Measurements from ENCODE around the gene TUBE1. TPM values are rescaled to one million over a fixed set of nuclear protein-coding genes. Genes with fewer than 3 reads are reported as not detected.

TUBE1 gene
- total and polyA plus RNA-seq, 8 donors = 14.2 to 55.1 (median 44.6) TPM

GRCh38 chr6:112037783-112038216 is 49.5 kb downstream of the TUBE1 start:
- ATAC-seq = peak; percentile 60
- intact Hi-C loops (cut with DNase I) = no loop called here

GRCh38 chr6:112036088-112036637 is 51.1 kb downstream of the TUBE1 start:
- H3K9me3 ChIP-seq = no peaks in the 10 kb centered on the region
- H3K4me1 ChIP-seq = peaks cover 0 to 12% of the 10 kb centered on the region in 2 donors
- DNase-seq (no peak), ATAC-seq (no peak)
- no peak overlapping the region for H3K4me3 ChIP-seq
- no peaks in the 10 kb centered on the region for H3K36me3 ChIP-seq
- intact Hi-C loops (cut with DNase I) = no loop called here
- H3K27ac ChIP-seq = no peak overlapping the region
- TF ChIP-seq, protein P1, sequence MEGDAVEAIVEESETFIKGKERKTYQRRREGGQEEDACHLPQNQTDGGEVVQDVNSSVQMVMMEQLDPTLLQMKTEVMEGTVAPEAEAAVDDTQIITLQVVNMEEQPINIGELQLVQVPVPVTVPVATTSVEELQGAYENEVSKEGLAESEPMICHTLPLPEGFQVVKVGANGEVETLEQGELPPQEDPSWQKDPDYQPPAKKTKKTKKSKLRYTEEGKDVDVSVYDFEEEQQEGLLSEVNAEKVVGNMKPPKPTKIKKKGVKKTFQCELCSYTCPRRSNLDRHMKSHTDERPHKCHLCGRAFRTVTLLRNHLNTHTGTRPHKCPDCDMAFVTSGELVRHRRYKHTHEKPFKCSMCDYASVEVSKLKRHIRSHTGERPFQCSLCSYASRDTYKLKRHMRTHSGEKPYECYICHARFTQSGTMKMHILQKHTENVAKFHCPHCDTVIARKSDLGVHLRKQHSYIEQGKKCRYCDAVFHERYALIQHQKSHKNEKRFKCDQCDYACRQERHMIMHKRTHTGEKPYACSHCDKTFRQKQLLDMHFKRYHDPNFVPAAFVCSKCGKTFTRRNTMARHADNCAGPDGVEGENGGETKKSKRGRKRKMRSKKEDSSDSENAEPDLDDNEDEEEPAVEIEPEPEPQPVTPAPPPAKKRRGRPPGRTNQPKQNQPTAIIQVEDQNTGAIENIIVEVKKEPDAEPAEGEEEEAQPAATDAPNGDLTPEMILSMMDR (IDR thresholded peaks at IDR 0.05) = no peak
- no peaks in the 10 kb centered on the region for H3K27me3 ChIP-seq

More at GRCh38 chr6:112037783-112038216, 49.5 kb downstream of the TUBE1 start:
- no peaks in the 10 kb centered on the region for H3K36me3 ChIP-seq
- peaks cover 0 to 6% of the 10 kb centered on the region in 2 donors for H3K4me1 ChIP-seq
- no peaks in the 10 kb centered on the region for H3K9me3 ChIP-seq
- H3K27me3 ChIP-seq = no peaks in the 10 kb centered on the region
- no peak for DNase-seq
- TF ChIP-seq, protein P1 (IDR thresholded peaks at IDR 0.05) = no peak
- no peak overlapping the region for H3K4me3 ChIP-seq
- no peak overlapping the region for H3K27ac ChIP-seq

GRCh38 chr6:112034616-112034995 is 52.7 kb downstream of the TUBE1 start:
- TF ChIP-seq, protein P1 (IDR thresholded peaks at IDR 0.05) = no peak
- Histone ChIP-seq H3K27me3 (no peaks in the 10 kb centered on the region), H3K4me1 (peaks cover 0 to 14% of the 10 kb centered on the region in 2 donors), H3K9me3 (no peaks in the 10 kb centered on the region), H3K36me3 (no peaks in the 10 kb centered on the region), H3K4me3 (no peak overlapping the region), H3K27ac (no peak overlapping the region)
- no peak for DNase-seq
- intact Hi-C loops (cut with DNase I) = no loop called here
- ATAC-seq = no peak

- intact Hi-C loops (cut with DNase I) = no loop called here
- H3K27ac ChIP-seq = no peak overlapping the region
- DNase-seq = no peak
Observed at GRCh38 chr6:112033791-112034615, 53.3 kb downstream of the TUBE1 start.

DNA sequence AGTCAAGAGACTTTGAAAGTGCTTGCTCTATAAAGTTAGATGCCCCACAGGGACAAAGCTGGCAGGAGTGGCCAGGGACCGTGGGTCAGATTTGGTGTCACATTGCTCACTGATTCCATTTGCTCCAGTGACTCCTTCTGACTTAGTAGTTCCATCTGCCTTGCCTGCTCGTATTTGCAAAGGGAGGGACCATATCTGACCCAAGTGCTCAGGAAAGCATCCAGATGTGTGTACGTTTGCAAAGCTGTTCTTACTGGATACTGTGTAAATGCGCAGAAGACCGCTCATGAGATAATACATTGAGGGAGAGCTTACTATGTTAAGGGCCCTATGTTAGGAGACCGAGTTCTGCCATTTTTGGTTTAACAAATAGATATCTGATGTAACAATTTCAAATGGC is 54.6 kb downstream of the TUBE1 start:
- Histone ChIP-seq H3K9me3 (no peaks in the 10 kb centered on the region), H3K4me1 (peaks cover 0 to 9% of the 10 kb centered on the region in 2 donors), H3K27ac (no peak overlapping the region), H3K4me3 (no peak overlapping the region), H3K27me3 (no peaks in the 10 kb centered on the region), H3K36me3 (no peaks in the 10 kb centered on the region)
- TF ChIP-seq, protein P1 (IDR thresholded peaks at IDR 0.05) = no peak
- ATAC-seq (no peak), DNase-seq (no peak)
- intact Hi-C loops (cut with DNase I) = no loop called here

More at GRCh38 chr6:112033791-112034615, 53.3 kb downstream of the TUBE1 start:
- Histone ChIP-seq H3K27me3 (no peaks in the 10 kb centered on the region), H3K36me3 (no peaks in the 10 kb centered on the region), H3K4me1 (peaks cover 0 to 14% of the 10 kb centered on the region in 2 donors), H3K4me3 (no peak overlapping the region), H3K9me3 (no peaks in the 10 kb centered on the region)
- TF ChIP-seq, protein P1 (IDR thresholded peaks at IDR 0.05) = no peak
- ATAC-seq = no peak
